Thyroid gland (tissue), 4 donors: ENCODE data around the gene YJEFN3.

Experiments used
- CTCF ChIP-seq, 6 experiments: fragments of 200-600 bp in 3 of 6; fragments of 450-650 bp in 3 of 6; sonication (generic) in 3 of 6; IDR thresholded peaks; one replicate each; pipeline ENCODE4 v1.5.1; 2016 to 2019; ENCODE audit warnings: antibody characterized with exemption in 6 of 6, mild to moderate bottlenecking in 2 of 6, inconsistent platforms in 1 of 6, moderate library complexity in 1 of 6
- POLR2A ChIP-seq, 2 donors: fragments of 450-650 bp; IDR thresholded peaks; one replicate each; pipeline ENCODE4 v1.6.1; 2017; ENCODE audit warnings: antibody characterized with exemption in 2 of 2, mild to moderate bottlenecking in 2 of 2, moderate library complexity in 1 of 2

DNA sequence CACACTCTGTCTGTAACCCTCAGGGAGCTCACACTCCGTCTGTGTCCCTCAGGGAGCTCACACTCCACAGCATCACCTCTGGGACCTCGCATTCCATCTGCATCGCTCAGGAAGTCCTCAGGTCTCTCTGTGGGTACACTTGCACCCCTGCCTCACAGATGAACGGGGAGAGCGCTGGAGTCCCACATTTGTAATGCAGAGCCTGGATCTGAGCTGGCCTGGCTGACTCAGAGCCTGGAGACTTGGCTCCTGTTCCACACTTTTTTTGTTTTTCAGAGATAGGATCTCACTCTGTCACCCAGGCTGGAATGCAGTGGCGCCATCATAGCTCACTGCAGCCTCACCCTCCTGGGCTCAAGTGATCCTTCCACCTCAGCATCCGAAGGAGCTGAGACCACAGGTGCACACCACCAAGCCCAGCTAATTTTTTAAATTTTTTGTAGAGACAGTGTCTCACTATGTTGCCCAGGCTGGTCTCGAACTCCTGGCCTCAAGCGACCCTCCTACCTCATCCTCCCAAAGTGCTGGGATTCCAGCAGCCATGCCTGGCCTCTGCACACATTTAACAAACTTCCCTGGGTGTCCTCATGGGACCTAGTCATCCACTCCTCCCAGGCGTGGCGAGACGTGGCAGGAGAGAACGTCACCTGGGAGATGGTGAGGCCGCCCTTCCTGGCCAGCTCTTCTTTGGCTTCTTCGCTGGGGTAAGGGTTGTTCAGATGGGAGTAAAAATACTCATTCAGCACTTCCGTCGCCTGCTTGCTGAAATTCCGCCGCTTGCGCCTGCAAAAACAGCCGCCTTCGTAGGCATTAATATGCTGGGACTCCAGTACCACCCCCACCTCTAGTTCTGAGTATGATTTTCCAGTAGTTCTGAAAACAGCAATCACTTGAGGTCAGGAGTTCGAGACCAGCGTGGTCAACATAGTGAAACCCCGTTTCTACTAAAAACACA, 40.4 kb downstream of the YJEFN3 start:
- TF ChIP-seq POLR2A (IDR thresholded peaks at IDR 0.05) (no peak), CTCF (IDR thresholded peaks at IDR 0.05) (no peak)
